Left colon (tissue), 2 donors: ENCODE measurements around the gene POU2F3. TPM values are rescaled to one million over a fixed set of nuclear protein-coding genes. Genes with fewer than 3 reads are reported as not detected.

Experiments used
- ATAC-seq: fragments of 200-7000 bp; cut with Tn5 transposase; one replicate; pipeline ENCODE4 v1.9.1; 2020; ENCODE audit warnings: mild to moderate bottlenecking, moderate library complexity
- DNase-seq, 2 donors: peaks; one replicate each; pipeline ENCODE4 v3.0.0-alpha.2; 2020
- intact Hi-C, 2 donors: fragments of 100-400 bp; cut with DNase I in 1 of 2; cut with micrococcal nuclease in 1 of 2; formaldehyde crosslinking; loops; one replicate each; pipeline versions ENCODE4 v1.11.2 to v1.14.0; 2022; cut with DNase I, micrococcal nuclease
- long read RNA-seq: library from polyadenylated mRNA; unstranded; transcript quantifications from one replicate; pipeline ENCODE4 v2.0.0, GENCODE V29; 2021
- total RNA-seq, 2 donors: library from RNA; stranded (reverse); fragmentation: NEBNext Ultra II Directional; extraction: Animal tissue kit (Norgen Biotek cat#: 25700); gene quantifications; one replicate each; pipeline ENCODE4 v1.2.1, GENCODE V29; 2021
- donor health status: DM: no; HTN: no; CAD: no.
- donor health status: DM: yes; HTN: yes; CAD: no.

The POU2F3 gene
- 1 to 10 TPM; 1.9 to 2.0 TPM for total RNA-seq
- long read RNA-seq: 0 reads

DNA sequence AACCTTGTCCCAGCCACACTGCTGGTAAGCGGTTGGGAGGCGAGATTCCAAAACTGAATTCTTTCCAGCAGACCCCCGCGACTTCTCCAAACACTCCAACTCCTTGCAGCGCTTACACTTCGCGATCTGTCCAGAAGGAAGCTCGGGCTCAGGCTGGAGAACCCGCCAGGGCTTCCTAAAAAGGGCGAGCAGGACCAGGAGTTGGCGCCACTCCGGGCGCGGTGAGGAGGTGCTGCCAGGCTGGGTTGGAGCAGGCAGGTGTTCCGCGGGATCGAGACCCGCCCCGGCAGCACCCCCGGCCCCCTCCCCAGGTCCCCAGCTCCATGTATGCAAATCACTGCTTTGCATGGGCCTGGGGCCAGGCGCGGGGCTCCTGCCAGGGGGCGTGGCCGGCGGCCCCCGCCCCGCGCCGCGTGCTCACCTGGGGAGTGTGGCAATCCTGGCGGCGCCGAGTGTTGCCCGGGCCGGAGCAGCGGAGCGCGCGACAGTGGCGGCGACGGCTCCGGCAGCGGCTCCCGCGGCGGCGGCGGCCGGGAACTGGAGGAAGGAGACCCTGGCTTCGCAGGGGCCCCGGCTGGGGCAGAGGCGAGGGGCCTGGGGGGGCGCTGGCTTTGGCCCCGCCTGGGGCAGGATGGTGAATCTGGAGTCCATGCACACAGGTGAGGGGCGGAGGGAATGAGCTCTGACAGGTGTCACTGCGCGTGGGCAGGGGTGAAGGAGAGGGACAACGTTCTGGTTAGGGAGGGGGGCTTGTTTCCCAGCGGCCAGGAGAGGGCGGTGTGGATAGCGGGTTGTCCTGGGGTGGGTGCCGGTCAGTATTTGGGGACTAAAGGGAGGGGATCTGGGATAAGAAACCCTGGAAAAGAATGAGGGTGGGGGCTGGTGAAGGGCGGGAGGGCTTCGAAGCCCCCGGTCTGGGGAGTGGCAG is at the start of gene POU2F3:
POU2F3 (plus strand) TSS at position 428 of the 928 bp plus-strand sequence; CDS start at position 632, 204 bp downstream.
- peak; percentile 68 for ATAC-seq
- no peak for DNase-seq
- intact Hi-C loops: loop anchor here in 1 of 2 donors (5.0 kb wide), 1 partner anchor 62 kb away; no protein-coding TSS in a partner anchor

DNA sequence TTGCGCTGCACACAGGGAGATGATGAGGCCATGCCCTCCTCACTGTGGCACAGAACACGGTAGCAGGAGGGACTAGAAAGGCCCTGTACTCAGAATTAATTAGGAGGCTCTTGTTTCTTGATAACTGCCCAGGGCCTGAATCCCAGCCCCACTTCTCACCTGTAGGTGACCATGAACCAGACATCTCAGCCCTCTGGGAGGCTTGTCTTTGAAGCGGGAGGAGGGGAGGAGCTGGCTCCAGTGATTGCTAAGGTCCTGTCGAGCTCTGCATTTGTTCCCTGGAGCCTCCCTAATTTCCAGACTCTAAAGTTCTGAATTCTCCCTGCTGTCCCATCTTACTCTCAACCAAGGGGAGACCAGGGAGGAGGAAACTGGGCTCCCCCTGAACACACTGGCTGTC is 48.9 kb upstream of the POU2F3 start:
- intact Hi-C loops: no loop called here
- ATAC-seq (no peak), DNase-seq (peak in 1 of 2 donors; percentile 18)

DNA sequence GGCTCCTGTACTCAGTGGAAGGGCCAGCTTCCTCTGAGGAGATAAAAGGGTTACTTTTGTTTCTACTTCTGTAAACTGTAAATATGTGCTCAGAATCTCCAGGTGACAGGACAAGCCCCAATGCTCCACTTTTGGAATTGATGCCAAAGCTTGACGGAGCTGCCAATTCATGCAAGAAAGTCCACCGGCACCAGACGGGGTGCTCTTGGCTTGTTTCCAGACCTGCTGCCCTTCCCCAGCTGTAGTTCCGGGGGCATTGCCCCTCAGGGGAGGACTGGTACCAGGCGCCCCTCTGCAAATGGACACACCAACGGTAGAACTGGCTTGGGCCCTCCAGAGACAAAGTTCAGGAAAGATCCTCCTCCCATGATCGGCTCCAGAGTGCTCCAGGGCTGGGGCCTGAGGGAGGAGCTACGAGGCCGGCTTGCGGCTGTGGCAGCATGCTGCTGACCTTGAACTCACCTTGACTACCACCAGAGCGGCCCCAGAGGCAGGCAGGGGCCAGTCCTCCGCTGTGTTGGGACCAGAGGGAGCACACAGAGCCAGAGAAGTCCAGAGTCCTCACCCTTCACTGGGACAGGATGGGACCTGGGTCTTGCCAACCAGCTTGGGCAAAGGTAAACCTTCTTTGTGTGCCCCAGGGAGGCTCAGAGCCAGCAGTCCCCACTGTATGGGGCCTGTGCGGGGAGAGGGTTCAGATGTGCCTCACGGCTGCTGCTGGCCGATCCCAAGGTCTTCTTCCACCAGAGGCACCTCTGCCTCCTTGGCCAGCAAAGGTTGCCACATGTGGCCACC is 46.9 kb upstream of the POU2F3 start:
- ATAC-seq (no peak), DNase-seq (peak in 1 of 2 donors; percentile 43)
- intact Hi-C loops: no loop called here

DNA sequence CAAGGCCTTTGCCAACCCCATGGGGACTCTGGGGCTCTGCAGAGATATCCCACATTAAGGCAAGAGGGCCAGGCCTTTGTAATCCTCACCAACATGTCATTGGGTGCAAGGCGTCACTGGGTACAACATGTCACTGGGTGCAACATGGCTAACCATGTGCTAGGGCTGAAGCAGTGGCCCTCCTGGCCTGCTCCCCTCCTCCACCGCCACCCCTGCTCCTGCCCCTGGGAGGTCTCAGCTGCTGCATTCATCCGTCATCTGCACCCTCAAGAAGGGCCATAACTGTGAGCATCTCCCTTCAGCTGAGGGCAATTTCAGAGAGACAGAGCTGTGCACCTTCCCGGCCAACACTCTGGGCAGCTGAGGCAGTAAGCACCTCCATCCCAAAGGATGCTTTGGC is 45.8 kb upstream of the POU2F3 start:
- ATAC-seq: no peak
- peak in 1 of 2 donors; percentile 17 for DNase-seq

DNA sequence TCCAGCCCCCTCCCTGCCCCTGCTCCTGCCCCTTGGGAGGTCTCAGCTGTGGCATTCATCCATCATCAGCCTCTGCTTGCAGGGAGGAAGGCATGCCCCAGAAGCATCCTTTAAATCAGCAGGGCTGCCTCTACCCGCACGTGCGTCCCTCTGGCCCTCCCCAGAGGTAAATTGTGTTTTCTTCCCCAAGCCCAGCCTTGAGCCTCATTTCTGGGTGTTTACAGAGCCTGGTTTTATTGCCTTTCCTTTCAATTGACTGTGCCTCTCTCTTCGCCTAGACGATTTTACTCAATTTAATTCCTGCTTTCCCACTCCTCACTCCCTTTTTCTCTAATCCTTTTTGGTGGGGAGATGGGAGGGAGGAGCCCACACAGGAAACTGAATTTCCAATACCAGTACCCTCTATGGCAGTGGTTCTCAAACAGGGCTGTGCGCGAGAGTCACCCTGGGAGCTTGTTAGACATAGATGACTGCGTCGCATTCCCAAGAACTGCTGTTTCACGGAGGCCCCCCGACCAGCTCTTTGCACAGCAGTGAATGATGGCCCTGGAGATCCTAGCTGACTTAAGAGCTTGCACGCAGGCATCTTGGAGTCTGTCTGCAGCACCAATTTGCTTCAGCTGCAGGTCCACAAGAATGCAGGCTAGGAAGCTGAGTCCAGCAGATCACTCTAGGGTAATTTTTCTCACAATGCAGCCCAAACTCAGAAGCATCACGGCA is 44.2 kb upstream of the POU2F3 start:
- peak; percentile 7 for ATAC-seq
- peak in 1 of 2 donors; percentile 26 for DNase-seq
- intact Hi-C loops: no loop called here

More for the DNA sequence above, 45.8 kb upstream of the POU2F3 start:
- intact Hi-C loops: no loop called here

DNA sequence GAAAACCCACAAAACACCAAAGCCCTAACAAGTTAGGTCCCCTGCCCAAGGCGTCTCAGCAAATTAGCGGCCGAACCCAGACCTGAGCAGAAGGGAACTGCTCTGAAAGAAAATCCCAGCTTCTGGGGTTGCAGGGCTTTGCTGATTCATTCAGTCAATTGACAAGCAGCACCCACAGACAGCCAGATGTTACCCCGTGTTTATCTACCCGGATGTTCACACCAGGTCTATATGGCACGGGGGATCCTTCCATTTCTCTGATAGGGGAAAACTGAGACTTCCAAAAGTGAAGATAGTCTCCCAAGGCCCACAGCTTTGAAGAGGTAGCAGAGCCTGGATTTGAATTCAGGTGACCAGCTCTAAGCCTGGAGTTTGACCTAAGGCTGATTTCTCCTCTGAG is 43.1 kb upstream of the POU2F3 start:
- intact Hi-C loops: no loop called here
- ATAC-seq: no peak
- peak in 1 of 2 donors; percentile 23 for DNase-seq

DNA sequence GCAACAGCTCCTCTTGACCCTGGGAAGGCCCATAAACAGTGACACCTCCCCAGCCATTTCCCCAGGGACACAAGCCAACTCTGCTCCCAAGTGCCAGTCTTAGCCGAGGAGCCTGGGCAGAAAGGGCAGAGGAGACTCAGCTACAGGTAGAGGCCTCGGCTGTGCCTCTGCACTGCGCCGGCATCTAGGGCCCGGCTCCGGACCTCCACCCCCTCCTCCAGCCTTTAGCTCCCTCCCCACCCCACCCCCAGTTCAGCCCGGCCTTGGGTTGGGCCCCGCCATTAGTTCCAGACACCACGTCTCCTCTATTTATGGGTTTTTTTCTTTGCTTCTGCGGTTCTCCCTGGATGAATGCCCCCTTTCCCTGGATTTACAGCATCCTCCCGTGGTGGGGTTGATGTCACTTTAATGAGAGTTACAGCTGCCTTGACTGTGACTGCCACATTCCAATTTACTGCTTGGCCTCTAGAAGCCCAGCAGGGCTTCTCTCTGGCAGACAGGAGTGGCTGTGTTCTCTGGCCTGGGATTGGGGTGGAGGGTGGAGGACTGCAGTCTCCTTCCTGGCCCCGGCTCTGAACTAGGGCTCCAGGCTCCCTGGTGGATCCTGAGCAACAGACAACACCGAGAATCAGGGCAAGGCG is 42.6 kb upstream of the POU2F3 start:
- intact Hi-C loops: no loop called here
- ATAC-seq (peak; percentile 80), DNase-seq (peak; percentile 65 to 70)

DNA sequence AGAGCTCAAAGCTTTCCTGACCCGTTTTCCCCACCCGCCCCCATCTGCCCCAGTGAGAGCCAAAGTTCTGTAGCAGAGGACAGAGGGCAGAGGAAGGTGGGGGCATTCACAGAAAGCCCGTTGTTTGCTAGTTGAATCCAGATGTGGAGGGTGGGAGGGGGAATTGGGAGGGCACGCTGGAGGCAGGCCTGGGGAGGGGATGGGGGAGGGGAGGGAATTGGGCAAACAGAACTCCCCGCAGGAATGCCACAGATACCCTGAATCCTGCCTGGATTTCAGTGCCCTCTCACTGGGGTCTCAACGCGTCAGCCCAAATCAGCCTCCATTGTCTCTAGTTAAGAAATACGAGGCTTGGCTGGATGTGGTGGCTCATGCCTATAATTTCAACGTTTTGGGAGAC is 42.0 kb upstream of the POU2F3 start:
- DNase-seq (peak in 1 of 2 donors; percentile 23), ATAC-seq (no peak)
- intact Hi-C loops: no loop called here

DNA sequence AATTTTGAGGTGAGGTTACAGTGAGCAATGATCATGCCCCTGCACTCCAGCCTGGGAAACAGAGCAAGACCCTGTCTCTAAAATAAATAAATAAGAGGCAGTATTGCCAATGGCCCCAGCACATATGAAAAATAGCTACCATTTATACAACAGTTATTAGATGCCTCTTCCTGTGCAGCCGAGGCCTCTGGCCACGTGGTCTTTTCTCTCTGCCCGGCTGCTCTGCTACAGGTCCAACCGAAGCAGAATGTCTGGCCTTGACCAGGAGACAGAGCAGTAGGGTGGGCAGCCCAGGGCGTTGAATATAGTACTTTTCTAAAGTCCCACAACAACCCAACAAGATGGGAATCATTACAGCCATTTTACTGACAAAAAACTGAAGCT is 41.5 kb upstream of the POU2F3 start:
- no peak for ATAC-seq
- DNase-seq: no peak
- intact Hi-C loops: no loop called here

DNA sequence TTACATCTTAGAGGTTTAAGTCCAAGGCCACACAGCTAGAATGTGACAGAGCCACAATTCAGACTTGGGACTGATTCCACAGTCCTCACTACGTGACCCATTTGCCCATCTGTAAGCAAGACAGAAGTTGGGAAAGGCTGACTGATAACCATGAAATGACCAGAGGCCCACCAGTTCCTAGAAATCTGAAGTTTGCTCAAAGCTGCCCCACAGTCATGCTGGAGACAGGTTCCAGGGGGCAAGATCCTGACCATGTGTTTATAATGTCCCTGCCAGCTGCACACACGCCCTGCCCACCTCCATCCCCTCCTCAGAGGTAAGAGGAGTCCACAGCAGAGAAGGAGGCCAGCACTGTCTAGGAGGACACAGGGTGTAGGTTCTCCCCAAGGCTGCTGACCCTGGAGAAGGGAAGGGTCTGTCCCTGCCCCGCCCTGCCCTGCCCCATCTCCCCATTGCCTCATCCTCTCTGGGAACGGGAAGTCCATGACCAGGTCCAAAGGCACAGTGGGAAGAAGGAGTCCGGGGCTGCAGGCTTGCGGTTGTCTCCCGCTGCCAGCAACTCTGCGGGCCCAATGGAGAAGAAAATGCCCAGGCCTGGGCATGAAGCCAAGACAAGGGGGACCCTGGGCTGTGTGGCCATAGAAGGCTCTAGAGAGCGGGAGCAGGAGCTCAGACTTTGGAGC is 41.0 kb upstream of the POU2F3 start:
- DNase-seq: peak; percentile 56 to 71
- ATAC-seq: peak; percentile 57
- intact Hi-C loops: no loop called here

DNA sequence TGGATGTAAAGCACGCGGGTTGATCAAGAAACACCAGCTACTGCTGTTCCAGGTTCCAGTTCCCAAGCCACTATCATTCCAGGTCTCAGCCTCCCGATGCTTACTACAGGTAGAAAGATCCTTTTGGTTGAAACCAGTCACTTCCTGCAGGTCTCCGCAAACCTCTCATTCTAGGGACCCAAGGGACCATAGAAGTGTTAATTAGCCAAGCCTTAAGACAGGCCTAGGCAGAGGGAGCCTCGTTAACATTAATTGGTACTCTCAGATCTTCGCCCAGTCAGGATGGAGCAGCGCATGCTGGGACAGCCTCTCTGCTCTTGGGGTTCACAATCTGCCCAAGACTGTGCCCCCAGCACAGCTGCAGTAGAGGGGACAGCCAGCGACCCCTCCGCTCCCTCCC is 40.3 kb upstream of the POU2F3 start:
- DNase-seq (peak in 1 of 2 donors; percentile 20), ATAC-seq (no peak)
- intact Hi-C loops: no loop called here

DNA sequence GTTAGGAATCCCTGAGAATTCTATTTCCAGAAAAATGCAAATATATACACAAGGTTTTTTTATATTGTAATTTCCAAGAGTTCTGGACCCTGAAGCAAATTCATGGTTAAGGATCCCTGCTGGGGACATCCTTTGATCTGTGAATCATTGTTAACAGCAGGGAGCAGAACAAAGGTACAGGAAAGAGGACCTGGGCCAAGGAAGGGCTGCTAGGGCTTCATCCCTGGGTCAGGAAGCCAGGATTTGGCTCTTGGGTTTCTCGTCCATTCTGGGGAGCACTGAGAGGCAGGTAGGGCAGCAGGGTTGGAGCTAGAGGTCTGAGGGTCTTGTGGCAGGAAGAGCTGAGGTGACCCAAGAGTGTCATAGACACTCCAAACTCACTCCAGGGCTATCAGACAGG is 39.3 kb upstream of the POU2F3 start:
- ATAC-seq: no peak

DNA sequence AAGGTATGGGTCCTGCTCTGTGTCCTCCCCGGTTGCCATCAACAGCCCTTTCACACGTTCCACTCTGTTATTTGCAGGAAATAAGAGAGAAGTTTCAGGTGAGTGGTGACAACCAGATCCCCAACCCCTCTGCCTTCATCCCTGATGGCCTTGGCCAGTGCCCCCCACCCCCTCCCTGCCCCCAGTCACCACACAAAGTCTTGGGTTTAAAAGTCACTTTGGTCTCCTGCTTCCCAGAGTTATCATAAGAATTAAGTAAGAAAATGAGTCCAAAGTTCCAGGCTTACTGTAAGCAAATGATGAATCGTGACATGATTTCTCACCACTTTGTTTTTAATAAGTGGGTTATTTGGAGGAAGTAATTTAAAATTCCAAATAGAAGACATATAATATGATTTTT is 38.3 kb upstream of the POU2F3 start:
- DNase-seq: no peak
- ATAC-seq: no peak
- intact Hi-C loops: no loop called here

More for the DNA sequence above, 39.3 kb upstream of the POU2F3 start:
- intact Hi-C loops: no loop called here
- DNase-seq: no peak

DNA sequence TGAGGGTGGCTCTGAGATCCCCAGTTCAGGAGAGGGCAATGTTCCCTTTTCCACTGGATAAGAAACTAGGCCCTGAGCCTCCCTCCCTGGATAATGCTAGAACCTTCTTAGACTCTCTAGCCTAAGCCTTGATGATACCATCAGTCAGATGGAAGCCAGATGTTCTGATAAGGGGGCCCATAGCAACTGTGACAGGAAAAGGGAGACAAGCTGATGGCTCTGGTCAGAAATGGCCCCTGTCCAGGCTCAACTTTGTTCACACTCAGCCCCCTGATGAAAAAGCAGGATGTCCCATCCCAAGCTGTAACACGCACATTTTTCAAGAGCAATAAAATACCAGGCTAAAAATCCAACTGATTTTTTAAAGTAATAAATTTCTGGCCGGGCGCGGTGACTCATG is 36.3 kb upstream of the POU2F3 start:
- intact Hi-C loops: no loop called here
- no peak for ATAC-seq
- DNase-seq: no peak

DNA sequence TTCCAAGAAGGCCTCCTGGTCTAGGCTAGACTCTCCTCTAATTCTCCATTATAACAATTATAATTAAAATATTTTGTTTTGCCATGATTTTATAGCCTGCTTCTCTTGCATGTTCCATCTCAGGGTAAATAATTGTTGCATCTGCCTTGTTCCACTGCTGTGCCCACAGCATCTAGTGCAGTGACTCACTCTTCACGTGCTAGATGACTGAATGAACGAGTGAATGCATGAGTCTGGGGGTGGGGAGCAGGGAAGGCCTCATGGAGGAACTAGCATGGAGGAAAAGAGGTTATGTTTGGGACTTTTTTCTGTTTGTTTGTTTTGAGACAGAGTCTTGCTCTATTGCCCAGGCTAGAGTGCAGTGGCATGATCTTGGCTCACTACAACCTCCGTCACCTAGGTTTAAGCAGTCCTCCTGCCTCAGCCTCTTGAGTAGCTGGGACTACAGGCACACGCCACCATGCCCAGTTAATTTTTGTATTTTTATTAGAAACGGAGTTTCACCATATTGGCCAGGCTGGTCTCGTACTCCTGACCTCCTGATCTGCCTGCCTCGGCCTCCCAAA is 34.3 kb upstream of the POU2F3 start:
- intact Hi-C loops: no loop called here
- ATAC-seq (no peak), DNase-seq (no peak)

DNA sequence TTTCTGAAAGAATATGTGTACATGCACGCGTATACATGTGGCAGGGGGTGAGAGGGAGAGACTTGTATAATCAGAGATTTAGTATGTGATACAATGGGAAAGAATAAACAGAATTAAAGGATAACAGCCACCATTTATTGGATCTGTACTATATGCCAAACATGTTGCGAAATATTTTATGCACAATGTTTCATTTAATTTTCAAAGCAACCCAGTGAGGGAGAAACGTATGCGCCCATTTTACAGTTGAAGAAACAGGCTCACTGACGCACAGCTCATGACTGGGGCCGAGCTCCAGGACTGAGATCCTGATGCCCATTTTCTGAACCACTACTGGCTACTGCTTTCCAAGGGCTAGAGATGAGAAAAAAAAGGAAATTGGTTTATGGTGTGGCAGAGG is 32.4 kb upstream of the POU2F3 start:
- intact Hi-C loops: no loop called here
- DNase-seq (no peak), ATAC-seq (no peak)

DNA sequence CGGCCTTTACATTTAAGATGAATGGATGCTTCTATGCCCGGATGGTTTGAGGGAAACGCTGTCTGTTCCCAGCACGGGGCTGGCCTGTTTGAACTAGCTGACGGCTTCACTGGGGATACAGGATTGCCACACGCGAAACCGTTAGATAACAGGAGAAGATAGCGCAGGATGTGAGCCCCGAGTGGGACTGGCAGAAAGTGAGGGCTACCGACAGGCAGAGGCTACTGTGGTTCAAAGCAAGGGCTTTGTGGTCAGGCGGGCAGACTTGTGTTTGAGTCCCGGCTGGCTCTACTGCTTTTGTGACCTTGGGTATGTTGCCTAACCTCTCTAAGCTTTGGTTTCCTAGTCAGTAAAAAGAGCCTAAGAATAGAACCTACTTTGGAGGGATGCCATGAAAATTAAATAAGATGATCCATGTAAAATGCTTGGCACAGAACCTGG is 31.9 kb upstream of the POU2F3 start:
- intact Hi-C loops: no loop called here
- ATAC-seq: peak; percentile 2
- DNase-seq: no peak

DNA sequence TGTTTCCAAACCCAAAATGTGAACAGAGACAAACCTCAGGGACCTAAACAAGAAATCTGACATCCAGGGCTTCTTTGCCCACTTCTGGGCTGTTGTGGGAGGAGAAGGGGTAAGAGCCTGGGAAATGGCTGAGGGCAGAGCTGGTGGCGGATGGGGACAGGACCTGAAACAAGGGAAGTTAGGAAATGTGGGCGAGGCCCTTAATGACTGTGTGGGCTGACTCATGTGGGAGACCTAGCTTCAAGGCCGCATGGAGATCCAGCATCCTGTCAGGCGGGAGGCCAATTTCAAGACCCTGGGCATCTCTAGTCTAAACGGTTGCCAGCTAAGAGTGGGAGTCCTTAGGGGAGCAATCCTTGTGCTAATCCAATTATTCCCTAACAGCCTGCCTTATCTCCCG is 31.2 kb upstream of the POU2F3 start:
- intact Hi-C loops: no loop called here

More for the DNA sequence above, 31.2 kb upstream of the POU2F3 start:
- ATAC-seq (peak; percentile 21), DNase-seq (peak in 1 of 2 donors; percentile 72)
